H54 (cell line): ENCODE measurements around the gene MYH11.
"Not testable (repeated sequence)": the region's sequence is repeated elsewhere in the genome, so short reads cannot be mapped to it uniquely, and the experiment has no call there.

Source experiments
- DNase-seq: peaks from one replicate; pipeline ENCODE4 v3.0.0; 2011; ENCODE audit warnings: low spot score, mixed read lengths; ENCODE audit not compliant: insufficient read length
- FAIRE-seq: peaks from 3 replicates; lab custom pipeline; 2011; peaks lifted over from hg19 to GRCh38; lab: Jason Lieb, UNC
- POLR2A ChIP-seq: IDR thresholded peaks from 2 replicates; pipeline ENCODE4 v1.6.1; 2011; ENCODE audit warnings: low read depth, mild to moderate bottlenecking, low read length

MYH11 gene

GRCh38 chr16:15690296-15690695 lies 166.5 kb downstream of the MYH11 start:
- DNase-seq (no peak), FAIRE-seq (no peak)
- TF ChIP-seq POLR2A, result no peak

- FAIRE-seq, result no peak
- no peak for DNase-seq
Measured at GRCh38 chr16:15689290-15689689, 167.5 kb downstream of the MYH11 start.

GRCh38 chr16:15686287-15686686 lies 170.5 kb downstream of the MYH11 start:
- no peak for FAIRE-seq

More at GRCh38 chr16:15689290-15689689, 167.5 kb downstream of the MYH11 start:
- no peak for TF ChIP-seq POLR2A

GRCh38 chr16:15682105-15682570 lies 174.7 kb downstream of the MYH11 start:
- DNase-seq (peak; percentile 37), FAIRE-seq (peak; percentile 55)
- TF ChIP-seq POLR2A, result no peak

More at GRCh38 chr16:15686287-15686686, 170.5 kb downstream of the MYH11 start:
- TF ChIP-seq POLR2A, result no peak
- DNase-seq, result no peak

GRCh38 chr16:15677447-15677846 lies 179.4 kb downstream of the MYH11 start:
- TF ChIP-seq POLR2A, result no peak
- FAIRE-seq, result no peak
- no peak for DNase-seq

GRCh38 chr16:15676506-15676905 lies 180.3 kb downstream of the MYH11 start:
- DNase-seq, result no peak
- FAIRE-seq, result no peak
- no peak for TF ChIP-seq POLR2A

- no peak for TF ChIP-seq POLR2A
- DNase-seq (no peak), FAIRE-seq (no peak)
Measured at GRCh38 chr16:15674571-15674970, 182.3 kb downstream of the MYH11 start.

- 0 out of 2 replicates have a peak, but pooled peaks have one; percentile 19 for TF ChIP-seq POLR2A
- FAIRE-seq (peak; percentile 86), DNase-seq (peak; percentile 87)
Measured at GRCh38 chr16:15672514-15673167, 184.2 kb downstream of the MYH11 start.

- DNase-seq, result not testable (repeated sequence)
Measured at GRCh38 chr16:15672127-15672513, 184.7 kb downstream of the MYH11 start.

GRCh38 chr16:15671530-15672117 lies 185.2 kb downstream of the MYH11 start:
- no peak for DNase-seq
- no peak for TF ChIP-seq POLR2A
- FAIRE-seq, result no peak

More at GRCh38 chr16:15672127-15672513, 184.7 kb downstream of the MYH11 start:
- not testable (repeated sequence) for FAIRE-seq

- no peak for DNase-seq
- FAIRE-seq, result no peak
- TF ChIP-seq POLR2A, result no peak
Measured at GRCh38 chr16:15667091-15667742, 189.6 kb downstream of the MYH11 start.

- no peak for DNase-seq
- no peak for FAIRE-seq
- TF ChIP-seq POLR2A, result no peak
Measured at GRCh38 chr16:15665107-15665506, 191.7 kb downstream of the MYH11 start.

GRCh38 chr16:15660203-15660601 lies 196.6 kb downstream of the MYH11 start:
- no peak for DNase-seq
- no peak for FAIRE-seq
- TF ChIP-seq POLR2A, result no peak

- DNase-seq, result no peak
- no peak for TF ChIP-seq POLR2A
- no peak for FAIRE-seq
Measured at GRCh38 chr16:15658556-15658955, 198.3 kb downstream of the MYH11 start.
